Endodermal cell (in vitro differentiated cells): ENCODE measurements around the gene DGKB. TPM values are rescaled to one million over a fixed set of nuclear protein-coding genes. Genes with fewer than 3 reads are reported as not detected.

ENCODE experiments used
- DNase-seq: peaks from one replicate; pipeline ENCODE4 v3.0.0-alpha.2; 2017
- H3K27ac ChIP-seq: 2 replicates; pipeline ENCODE4 v1.5.1; 2013; ENCODE audit warnings: mild to moderate bottlenecking, low read depth, low read length, moderate library complexity
- H3K27me3 ChIP-seq: 2 replicates; pipeline ENCODE4 v1.6.1; 2013; ENCODE audit warnings: mild to moderate bottlenecking, low read length, moderate library complexity; ENCODE audit not compliant: insufficient read depth, control insufficient read depth, poor library complexity, severe bottlenecking
- H3K36me3 ChIP-seq: 2 replicates; pipeline ENCODE4 v1.7.0; 2013; ENCODE audit warnings: mild to moderate bottlenecking, low read length, moderate library complexity; ENCODE audit not compliant: control insufficient read depth, insufficient read depth
- H3K4me1 ChIP-seq: one replicate; pipeline ENCODE4 v1.7.0; 2013; ENCODE audit warnings: low read length; ENCODE audit not compliant: control insufficient read depth, insufficient read depth
- H3K4me3 ChIP-seq: 2 replicates; pipeline ENCODE4 v1.5.1; 2013; ENCODE audit warnings: mild to moderate bottlenecking, low read length, moderate library complexity
- H3K9ac ChIP-seq: 2 replicates; pipeline ENCODE4 v1.6.1; 2013; ENCODE audit warnings: mild to moderate bottlenecking, low read length, moderate library complexity; ENCODE audit not compliant: poor library complexity, severe bottlenecking; ENCODE audit errors: extremely low read depth
- H3K9me3 ChIP-seq: 2 replicates; pipeline ENCODE4 v1.6.1; 2013; ENCODE audit warnings: mild to moderate bottlenecking, low read length, moderate library complexity; ENCODE audit not compliant: control insufficient read depth
- H3K27ac Mint-ChIP-seq: 2 replicates; pipeline ENCODE4 v1.8.0; 2020; ENCODE audit warnings: mixed read lengths
- H3K27me3 Mint-ChIP-seq: 2 replicates; pipeline ENCODE4 v1.8.0; 2021; ENCODE audit warnings: mild to moderate bottlenecking, mixed read lengths; ENCODE audit not compliant: insufficient read depth
- H3K36me3 Mint-ChIP-seq: 2 replicates; pipeline ENCODE4 v1.8.0; 2020; ENCODE audit warnings: low read depth, mixed read lengths
- H3K4me1 Mint-ChIP-seq: 2 replicates; pipeline ENCODE4 v1.8.0; 2020; ENCODE audit warnings: mixed read lengths
- H3K4me3 Mint-ChIP-seq: 2 replicates; pipeline ENCODE4 v1.8.0; 2020; ENCODE audit warnings: mild to moderate bottlenecking, moderate library complexity, mixed read lengths
- H3K9me3 Mint-ChIP-seq: 2 replicates; pipeline ENCODE4 v1.8.0; 2020; ENCODE audit warnings: mild to moderate bottlenecking, mixed read lengths
- WGBS, 2 experiments: methylation state at CpG; one replicate each; pipeline versions ENCODE4 v1.1.5 to v1.1.7; 2013; ENCODE audit warnings: missing lambda C conversion rate in 2 of 2, mixed read lengths in 1 of 2; ENCODE audit not compliant: insufficient coverage in 1 of 2, insufficient read length in 1 of 2; 5-methylcytosine and 5-hydroxymethylcytosine counted together
- total RNA-seq, 2 donors: library from RNA; stranded (reverse); fragmentation: NEBNext Ultra II Directional in 1 of 2; extraction: Animal tissue kit (Norgen Biotek cat#: 25700) in 1 of 2; gene quantifications; 2 replicates in 1 of 2; 3 replicates in 1 of 2; pipeline ENCODE4 v1.2.1, GENCODE V29; 2021
- TF ChIP-seq, protein P1 (sequence below): fragments of 200-600 bp; sonication (generic); conservative IDR thresholded peaks from 2 replicates; pipeline ENCODE4 v1.5.0; 2021; ENCODE audit warnings: antibody characterized with exemption, mild to moderate bottlenecking

The DGKB gene
- total RNA-seq, 2 donors from 2014 or later = 5.1 to 5.2 TPM

- H3K36me3 ChIP-seq = no peaks in the 10 kb centered on the region
- WGBS, 2 experiments = 91% methylated on average over 1 of the region's 1 CpG; no CpG with 5 or more reads in 1 of the 2 experiments
- Mint-ChIP-seq H3K4me1 (no peaks in the 10 kb centered on the region), H3K27ac (no peak overlapping the region), H3K9me3 (peaks cover 8% of the 10 kb centered on the region), H3K27me3 (no peaks in the 10 kb centered on the region), H3K4me3 (no peak overlapping the region), H3K36me3 (peaks cover 4% of the 10 kb centered on the region)
- H3K4me3 ChIP-seq = no peak overlapping the region
- peaks cover 4% of the 10 kb centered on the region for H3K27me3 ChIP-seq
- H3K9ac ChIP-seq = no peak overlapping the region
- peaks cover 22% of the 10 kb centered on the region for H3K9me3 ChIP-seq
- DNase-seq = no peak
- H3K4me1 ChIP-seq = peaks cover 9% of the 10 kb centered on the region
- no peak overlapping the region for H3K27ac ChIP-seq
- TF ChIP-seq, protein P1, sequence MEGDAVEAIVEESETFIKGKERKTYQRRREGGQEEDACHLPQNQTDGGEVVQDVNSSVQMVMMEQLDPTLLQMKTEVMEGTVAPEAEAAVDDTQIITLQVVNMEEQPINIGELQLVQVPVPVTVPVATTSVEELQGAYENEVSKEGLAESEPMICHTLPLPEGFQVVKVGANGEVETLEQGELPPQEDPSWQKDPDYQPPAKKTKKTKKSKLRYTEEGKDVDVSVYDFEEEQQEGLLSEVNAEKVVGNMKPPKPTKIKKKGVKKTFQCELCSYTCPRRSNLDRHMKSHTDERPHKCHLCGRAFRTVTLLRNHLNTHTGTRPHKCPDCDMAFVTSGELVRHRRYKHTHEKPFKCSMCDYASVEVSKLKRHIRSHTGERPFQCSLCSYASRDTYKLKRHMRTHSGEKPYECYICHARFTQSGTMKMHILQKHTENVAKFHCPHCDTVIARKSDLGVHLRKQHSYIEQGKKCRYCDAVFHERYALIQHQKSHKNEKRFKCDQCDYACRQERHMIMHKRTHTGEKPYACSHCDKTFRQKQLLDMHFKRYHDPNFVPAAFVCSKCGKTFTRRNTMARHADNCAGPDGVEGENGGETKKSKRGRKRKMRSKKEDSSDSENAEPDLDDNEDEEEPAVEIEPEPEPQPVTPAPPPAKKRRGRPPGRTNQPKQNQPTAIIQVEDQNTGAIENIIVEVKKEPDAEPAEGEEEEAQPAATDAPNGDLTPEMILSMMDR = no peak
Measured at GRCh38 chr7:14855033-14855794, 47.3 kb downstream of the DGKB start.

GRCh38 chr7:14854471-14854870, 48.1 kb downstream of the DGKB start:
- no peak overlapping the region for H3K9ac ChIP-seq
- H3K4me3 ChIP-seq = no peak overlapping the region
- H3K9me3 ChIP-seq = peaks cover 22% of the 10 kb centered on the region
- no peak for DNase-seq
- Mint-ChIP-seq H3K4me1 (no peaks in the 10 kb centered on the region), H3K27ac (no peak overlapping the region), H3K27me3 (no peaks in the 10 kb centered on the region), H3K36me3 (peaks cover 4% of the 10 kb centered on the region), H3K4me3 (no peak overlapping the region), H3K9me3 (peaks cover 8% of the 10 kb centered on the region)
- 93 to 100% methylated on average over 2 to 5 of the region's 5 CpGs for WGBS, 2 experiments
- H3K27ac ChIP-seq = no peak overlapping the region
- TF ChIP-seq, protein P1 = no peak
- H3K36me3 ChIP-seq = no peaks in the 10 kb centered on the region
- H3K27me3 ChIP-seq = no peaks in the 10 kb centered on the region
- H3K4me1 ChIP-seq = peaks cover 9% of the 10 kb centered on the region

- no peaks in the 10 kb centered on the region for H3K36me3 ChIP-seq
- 88 to 100% methylated on average over 1 of the region's 1 CpG for WGBS, 2 experiments
- Mint-ChIP-seq H3K36me3 (peaks cover 4% of the 10 kb centered on the region), H3K4me3 (no peak overlapping the region), H3K9me3 (peaks cover 9% of the 10 kb centered on the region), H3K27ac (no peak overlapping the region), H3K4me1 (peaks cover 1% of the 10 kb centered on the region), H3K27me3 (no peaks in the 10 kb centered on the region)
- DNase-seq = no peak
- no peak overlapping the region for H3K9ac ChIP-seq
- no peaks in the 10 kb centered on the region for H3K27me3 ChIP-seq
- H3K27ac ChIP-seq = no peak overlapping the region
- no peak overlapping the region for H3K4me3 ChIP-seq
- H3K4me1 ChIP-seq = no peaks in the 10 kb centered on the region
- H3K9me3 ChIP-seq = peaks cover 22% of the 10 kb centered on the region
- TF ChIP-seq, protein P1 = no peak
Measured at GRCh38 chr7:14851610-14852009, 50.9 kb downstream of the DGKB start.
